Heart left ventricle (tissue), 13 donors: Measurements from ENCODE around the gene LPIN1.

Experiments
- CTCF ChIP-seq, 12 donors: fragments of 200-600 bp; sonication (generic) in 4 of 12; IDR thresholded peaks; one replicate each; pipeline versions ENCODE4 v1.5.0 to v1.8.0; 2018 to 2022; ENCODE audit warnings: antibody characterized with exemption in 12 of 12, mild to moderate bottlenecking in 5 of 12
- POLR2A ChIP-seq, 2 donors: fragments of 450-650 bp; IDR thresholded peaks; one replicate each; pipeline ENCODE4 v1.6.1; 2017; ENCODE audit warnings: antibody characterized with exemption in 2 of 2, mild to moderate bottlenecking in 2 of 2, moderate library complexity in 2 of 2
- donor health status: ischemic (EF 13 %, LVEDD 7.1; RV severe dilation, severe dysfunction).
- donor health status: DM: no; HTN: yes; CAD: no.
- donor health status: DM: no; HTN: no; CAD: no.
- donor health status: ischemic (EF 25% LVEDD 6.9; RV normal size, moderate dysfunction).
- donor health status: ischemic (EF 25% LVEDD 5.7; RV mildly dilated, moderate dysfunction).
- donor health status: ischemic (EF 35%, LVEDD 5.7; RV mildly dilated, moderate dysfunction).
- donor health status: nonischemic (EF 11% LVEDD 7.7; RV severe dilation, severe dysfunction).
- donor health status: DM: yes; HTN: yes; CAD: no.
- donor health status: PGD.
- donor health status: ischemic (EF 29% LVEDD 5.4; RV normal size, mild dysfunction).
- donor health status: nonischemic (EF 23%, LVEDD 6.1; RV moderate dilation, normal function).

- no peak for TF ChIP-seq CTCF (IDR thresholded peaks at IDR 0.05)
- TF ChIP-seq POLR2A (IDR thresholded peaks at IDR 0.05), result no peak
These were observed 52.4 kb downstream of the LPIN1 start for GRCh38 chr2:11798701-11799435.
